GM18868 (cell line): ENCODE results near the gene OPN1MW3.
"Not testable (repeated sequence)": the region's sequence is repeated elsewhere in the genome, so short reads cannot be mapped to it uniquely, and the experiment has no call there.

ENCODE experiments used
- ATAC-seq: cut with Tn5 transposase; IDR thresholded peaks from one replicate; pipeline ENCODE4 v1.9.1; 2021; ENCODE audit warnings: mild to moderate bottlenecking, moderate library complexity; ENCODE audit not compliant: unreplicated experiment

OPN1MW3 gene

DNA sequence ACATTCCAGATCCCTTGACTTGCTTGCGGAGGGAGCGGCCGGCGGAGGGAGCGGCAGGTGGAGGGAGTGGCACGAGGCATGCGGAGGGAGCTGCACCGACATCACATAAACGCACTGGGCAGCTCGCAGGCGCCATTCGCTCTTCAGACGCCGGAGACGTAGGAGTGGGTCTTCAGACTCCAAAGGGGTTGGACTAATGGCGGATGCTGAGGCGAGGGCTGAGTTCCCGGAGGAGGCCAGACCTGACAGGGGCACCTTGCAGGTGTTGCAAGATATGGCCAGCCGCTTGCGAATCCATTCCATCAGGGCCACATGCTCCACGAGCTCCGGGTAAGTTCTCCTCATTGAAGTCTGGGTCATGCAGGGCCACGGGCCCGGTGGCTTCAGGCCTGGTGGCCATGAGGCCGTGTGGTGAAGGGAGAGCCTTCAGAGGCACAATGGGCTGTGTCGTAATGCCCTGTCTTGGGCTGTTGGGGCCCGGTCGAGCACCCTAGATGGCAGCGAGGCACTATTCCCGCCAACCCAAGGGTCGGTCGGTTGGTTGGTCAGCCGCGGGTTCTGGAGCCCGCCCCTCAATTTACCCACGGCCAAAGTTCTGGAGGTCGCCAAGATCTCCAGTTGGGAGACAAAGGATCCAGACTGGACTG, 38.4 kb downstream of the OPN1MW3 start, which contains the start of gene TKTL1:
Gene TKTL1, plus strand, starts transcription at position 132 of the 647 bp plus-strand sequence. Its CDS starts 65 bp downstream, at position 197.
- no peak for ATAC-seq

DNA sequence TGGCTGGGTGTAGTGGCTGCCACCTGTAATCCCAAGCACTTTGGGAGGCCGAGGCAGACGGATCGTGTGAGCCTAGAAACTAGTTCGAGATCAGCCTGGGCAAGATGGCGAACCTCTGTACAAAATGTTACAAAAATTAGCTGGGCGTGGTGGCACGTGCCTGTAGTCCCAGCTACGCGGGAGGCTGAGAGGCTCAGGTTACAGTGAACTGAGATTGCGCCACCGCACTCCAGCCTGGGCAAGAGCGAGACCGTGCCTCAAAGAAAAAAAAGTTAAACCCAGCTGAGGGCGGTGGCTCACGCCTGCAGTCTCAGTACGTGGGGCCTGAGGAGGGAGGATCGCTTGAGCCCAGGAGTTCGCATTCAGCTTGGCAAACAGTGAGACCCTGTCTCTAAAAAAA, 39.3 kb downstream of the OPN1MW3 start:
- ATAC-seq: no peak

- ATAC-seq: no peak
Observed at GRCh38 chrX:154298312-154298711, 40.9 kb downstream of the OPN1MW3 start.

- ATAC-seq: no peak
Observed at GRCh38 chrX:154300816-154301215, 43.4 kb downstream of the OPN1MW3 start.

DNA sequence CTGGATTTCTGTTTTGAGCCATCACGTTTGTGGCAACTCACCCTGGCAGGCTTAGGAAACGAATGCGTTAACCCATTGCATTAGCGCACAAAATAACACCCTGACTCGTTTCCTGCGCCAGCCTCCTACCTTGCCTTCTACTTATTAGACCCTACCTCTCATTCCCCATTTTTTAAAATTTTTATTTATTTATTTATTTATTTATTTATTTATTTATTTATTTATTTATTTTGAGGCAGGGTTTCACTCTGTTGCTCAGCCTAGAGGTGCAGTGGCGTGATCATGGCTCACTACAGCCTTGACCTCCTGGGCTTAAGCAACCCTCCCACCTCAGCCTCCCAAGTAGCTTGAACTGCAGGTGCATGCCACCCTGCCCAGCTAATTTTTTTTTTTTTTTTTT, 45.6 kb downstream of the OPN1MW3 start:
- not testable (repeated sequence) for ATAC-seq

- ATAC-seq: no peak
Observed at GRCh38 chrX:154303476-154303875, 46.1 kb downstream of the OPN1MW3 start.

- no peak for ATAC-seq
Observed at GRCh38 chrX:154304846-154305245, 47.5 kb downstream of the OPN1MW3 start.

DNA sequence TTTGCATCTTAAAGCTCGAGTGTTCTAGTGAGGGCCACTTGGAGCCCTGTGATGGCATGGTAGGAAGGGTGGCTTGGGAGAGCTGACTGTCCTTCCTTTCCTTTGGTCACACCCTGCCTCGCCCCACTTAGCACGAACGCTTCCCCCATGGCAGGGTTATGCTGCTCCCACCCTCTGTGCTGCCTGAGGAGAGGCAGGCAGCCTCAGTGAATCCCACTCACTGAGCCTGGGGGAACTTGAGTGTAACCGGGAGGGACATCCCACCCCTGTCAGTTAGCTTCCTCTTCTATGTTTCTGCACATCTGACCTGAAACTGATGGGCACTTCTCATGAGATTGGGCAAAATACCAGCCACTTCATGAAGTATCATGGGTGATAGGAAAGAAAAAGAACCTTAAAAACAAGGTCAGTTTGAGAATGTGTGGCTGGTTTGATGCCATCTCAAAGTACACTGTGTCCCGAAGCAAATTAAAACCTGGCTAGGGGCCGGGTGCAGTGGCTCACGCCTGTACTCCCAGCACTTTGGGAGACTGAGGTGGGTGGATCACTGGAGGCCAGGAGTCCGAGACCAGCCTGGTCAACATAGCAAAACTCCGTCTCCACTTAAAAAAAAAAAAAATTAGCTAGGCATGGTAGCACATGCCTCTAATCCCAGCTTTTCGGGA, 48.3 kb downstream of the OPN1MW3 start:
- no peak for ATAC-seq

DNA sequence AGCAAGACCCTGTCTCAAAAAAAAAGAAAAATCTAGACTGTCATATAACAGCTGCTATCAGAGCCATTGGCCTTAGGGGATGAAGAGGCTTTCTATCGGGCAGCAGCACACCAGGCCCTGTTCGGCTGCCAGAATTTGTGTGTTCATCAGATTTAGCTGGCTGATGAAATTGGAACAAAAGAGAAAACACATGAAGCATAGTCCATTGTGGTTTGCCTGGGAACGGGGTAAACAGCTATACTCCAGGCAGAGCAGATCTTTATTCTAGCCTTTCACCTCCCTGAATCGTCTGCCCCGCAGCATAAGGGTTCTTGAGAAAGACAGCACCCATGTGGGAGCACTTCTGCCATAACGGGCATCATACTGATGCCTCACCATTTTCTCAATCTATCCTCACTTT, 49.8 kb downstream of the OPN1MW3 start:
- no peak for ATAC-seq

DNA sequence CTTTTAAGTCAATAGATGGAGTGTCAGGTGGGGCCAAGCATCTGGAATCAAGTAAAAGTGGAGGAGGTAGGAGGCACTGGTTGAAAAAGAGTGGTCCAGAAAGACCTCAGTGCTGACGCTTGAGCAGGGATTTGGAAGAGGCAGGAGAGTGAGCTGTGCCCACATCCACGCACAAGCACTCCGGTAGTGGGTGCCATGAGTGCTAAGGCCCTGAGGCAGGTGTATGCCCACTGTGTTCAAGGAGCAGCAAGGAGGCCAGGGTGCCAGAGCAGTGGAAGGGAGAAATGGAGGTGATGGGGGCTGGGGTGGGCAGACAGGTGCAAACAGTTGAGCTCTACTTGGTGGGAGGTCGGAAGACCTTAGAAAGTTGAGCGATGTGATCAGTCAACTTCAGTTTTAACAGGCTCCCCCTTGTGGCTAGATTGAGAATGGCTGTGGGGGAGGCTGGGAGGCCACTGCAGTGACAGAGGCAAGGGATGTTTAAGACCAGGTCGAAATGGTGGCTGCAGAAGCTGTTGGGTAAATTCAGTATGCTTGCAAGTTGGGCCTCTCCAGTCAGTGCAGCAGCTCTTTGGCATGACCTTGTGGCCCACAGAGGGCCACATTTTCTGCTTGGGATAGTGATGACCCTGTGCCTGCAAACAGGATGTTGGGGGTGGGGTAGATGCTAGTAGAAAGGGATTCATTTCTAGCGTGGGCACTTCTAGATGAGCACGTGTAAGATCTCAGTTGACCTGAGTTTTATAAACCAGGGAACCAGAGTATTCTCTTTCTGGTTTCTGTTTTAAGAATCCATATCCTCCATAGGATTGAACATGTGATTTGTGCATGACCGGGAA, 50.9 kb downstream of the OPN1MW3 start:
- no peak for ATAC-seq

DNA sequence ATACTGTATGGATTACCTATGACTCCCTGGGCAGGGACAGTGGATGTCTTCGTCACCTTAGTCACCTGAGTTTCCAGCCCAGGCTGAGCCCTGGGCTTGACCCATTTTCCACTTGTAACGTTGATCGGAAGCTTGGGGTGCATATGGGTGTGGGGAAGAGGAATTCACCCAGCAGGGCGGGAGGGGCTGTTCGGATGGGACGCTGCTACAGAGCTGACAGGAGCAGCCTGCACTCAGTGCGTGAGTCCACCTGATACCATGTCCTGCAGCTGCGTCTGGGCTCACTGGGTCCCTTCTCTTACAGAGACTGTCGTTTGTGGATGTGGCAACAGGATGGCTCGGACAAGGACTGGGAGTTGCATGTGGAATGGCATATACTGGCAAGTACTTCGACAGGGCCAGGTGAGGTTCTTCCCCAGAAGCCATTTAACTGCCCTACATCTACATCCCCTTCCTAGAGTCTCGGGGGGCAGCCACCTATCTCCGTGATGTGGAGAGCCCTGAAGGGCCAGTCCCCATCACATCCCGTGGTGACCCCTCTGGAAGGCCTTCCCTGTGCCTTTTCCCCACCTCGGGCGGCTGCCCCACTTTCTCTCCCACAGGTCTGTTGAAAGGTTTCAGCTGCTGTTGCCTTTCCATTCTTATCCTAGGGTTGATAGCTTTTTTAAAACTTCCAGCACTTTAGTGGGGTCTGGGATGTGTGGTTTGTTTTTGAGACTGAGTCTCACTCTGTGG, 51.8 kb downstream of the OPN1MW3 start:
- ATAC-seq: no peak

DNA sequence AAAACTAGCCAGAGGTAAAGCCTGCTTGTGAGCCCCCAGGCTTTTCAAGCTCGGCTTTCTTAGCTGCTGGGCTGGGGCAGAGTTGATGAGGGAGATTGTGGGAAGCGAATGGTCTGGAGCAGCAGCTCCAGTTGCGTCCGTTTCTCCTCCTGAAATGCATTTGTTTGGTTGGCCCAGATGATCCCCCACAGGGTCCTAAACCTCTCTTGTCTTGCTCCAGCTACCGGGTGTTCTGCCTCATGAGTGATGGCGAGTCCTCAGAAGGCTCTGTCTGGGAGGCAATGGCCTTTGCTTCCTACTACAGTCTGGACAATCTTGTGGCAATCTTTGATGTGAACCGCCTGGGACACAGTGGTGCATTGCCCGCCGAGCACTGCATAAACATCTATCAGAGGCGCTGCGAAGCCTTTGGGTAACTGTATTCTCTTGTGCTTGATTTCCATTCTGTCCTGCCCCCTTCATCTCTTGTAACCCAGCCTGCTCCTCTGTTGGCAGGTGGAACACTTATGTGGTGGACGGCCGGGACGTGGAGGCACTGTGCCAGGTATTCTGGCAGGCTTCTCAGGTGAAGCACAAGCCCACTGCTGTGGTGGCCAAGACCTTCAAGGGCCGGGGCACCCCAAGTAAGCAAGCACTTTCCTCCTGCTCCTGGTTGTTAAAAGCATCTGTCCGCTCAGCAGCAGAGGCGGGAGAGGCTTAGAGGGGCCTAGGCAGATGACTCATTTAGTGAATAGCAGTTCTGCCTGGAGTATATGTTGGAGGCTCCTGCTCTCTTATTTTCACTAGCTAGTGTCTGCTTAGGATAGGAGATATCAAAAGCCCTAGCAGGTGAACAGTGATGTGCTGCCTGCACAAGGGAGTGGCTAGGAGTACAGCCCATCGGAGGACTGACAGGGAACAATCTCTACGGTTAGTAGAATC, 53.5 kb downstream of the OPN1MW3 start:
- no peak for ATAC-seq

- ATAC-seq: no peak
Observed at GRCh38 chrX:154312116-154312515, 54.7 kb downstream of the OPN1MW3 start.

GRCh38 chrX:154313147-154313546, 55.8 kb downstream of the OPN1MW3 start:
- no peak for ATAC-seq

- no peak for ATAC-seq
Observed at GRCh38 chrX:154315416-154315815, 58.0 kb downstream of the OPN1MW3 start.

- no peak for ATAC-seq
Observed at GRCh38 chrX:154317391-154317995, 60.1 kb downstream of the OPN1MW3 start.

- no peak for ATAC-seq
Observed at GRCh38 chrX:154320406-154320805, 63.0 kb downstream of the OPN1MW3 start.
